NCI-H146 treated with DMSO at 0.1 percent for 48 hours (cell line): ENCODE data around the gene LPIN2.
"Not testable (repeated sequence)": the region's sequence is repeated elsewhere in the genome, so short reads cannot be mapped to it uniquely, and the experiment has no call there.

Experiments used
- DNase-seq: peaks from one replicate; lab custom pipeline; 2025; ENCODE audit not compliant: unreplicated experiment; lab: John Stamatoyannopoulos, UW

Gene LPIN2

DNA sequence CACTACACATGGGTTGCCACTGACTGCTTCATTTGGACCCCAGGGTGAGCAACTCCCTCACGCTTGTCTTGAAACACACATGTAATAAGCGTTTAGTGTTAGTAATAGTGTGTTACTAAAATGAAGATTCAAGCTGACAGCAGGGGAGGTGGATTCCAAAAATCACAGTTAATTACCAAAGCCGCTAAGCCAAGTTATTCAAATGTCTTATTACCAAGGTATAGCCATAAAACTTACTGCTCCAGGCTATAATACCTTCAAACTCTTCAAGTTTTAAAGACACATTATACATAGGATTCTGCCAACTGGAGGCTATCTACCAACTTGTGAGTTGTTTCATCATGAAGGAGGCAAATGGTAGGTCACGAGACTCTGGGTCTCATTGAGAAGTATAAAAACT lies 2.9 kb downstream of the LPIN2 start:
- DNase-seq: no peak

DNA sequence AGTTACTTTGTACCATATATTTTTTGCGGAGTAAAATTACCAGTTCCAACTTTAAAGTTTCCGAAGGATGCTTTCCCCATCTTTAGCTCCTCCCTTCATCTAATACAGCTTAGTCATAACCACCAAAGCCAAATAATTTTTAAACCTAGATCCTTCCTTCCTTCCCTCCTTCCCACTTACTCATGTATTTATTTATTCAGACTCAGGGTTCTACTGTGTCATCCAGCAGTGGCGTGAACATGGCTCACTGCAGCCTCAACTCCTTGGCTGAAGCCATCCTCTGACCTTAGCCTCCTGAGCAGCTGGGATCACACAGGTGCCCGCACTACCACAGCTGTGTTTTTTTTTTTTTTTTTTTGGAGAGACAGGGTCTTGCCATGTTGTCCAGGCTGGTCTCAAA lies 4.4 kb downstream of the LPIN2 start:
- no peak for DNase-seq

GRCh38 chr18:3007491-3007890 lies 5.5 kb downstream of the LPIN2 start:
- DNase-seq: no peak

GRCh38 chr18:3005462-3005861 lies 7.5 kb downstream of the LPIN2 start:
- DNase-seq: no peak

DNA sequence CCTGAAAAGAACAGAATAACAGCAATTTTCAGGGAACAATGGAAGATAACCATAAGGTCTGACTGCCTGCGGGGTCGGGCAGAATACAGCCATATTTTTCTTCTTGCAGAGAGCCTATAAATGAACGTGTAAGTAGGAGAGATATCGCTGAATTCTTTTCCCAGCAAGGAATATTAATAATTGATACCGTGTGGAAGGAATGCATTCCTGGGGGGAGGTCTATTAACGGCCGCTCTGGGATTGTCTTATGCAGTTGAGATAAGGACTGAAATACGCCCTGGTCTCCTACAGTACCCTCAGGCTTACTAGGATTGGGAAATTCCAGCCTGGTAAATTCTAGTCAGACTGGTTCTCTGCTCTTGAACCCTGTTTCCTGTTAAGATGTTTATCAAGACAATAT lies 9.2 kb downstream of the LPIN2 start:
- not testable (repeated sequence) for DNase-seq

- DNase-seq: no peak
Measured at GRCh38 chr18:3002732-3003131, 10.2 kb downstream of the LPIN2 start.

DNA sequence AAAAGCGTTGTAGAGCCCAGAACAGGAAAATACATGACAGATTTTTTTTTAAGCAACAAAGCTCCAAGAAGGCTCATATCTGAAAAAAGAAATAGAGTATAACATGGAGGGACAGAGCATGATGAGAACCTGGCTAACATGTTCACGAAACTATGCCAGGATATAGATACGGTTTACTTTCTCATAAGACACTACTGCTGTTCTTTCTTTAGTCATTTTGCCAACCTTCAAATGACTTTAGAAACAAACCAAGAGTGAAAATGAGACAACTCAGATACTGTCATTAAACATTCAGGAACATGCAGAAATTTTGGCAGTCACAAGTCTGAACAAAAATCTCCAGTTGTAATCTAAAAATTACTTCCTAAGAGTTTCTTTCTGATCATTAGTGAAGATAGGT lies 14.3 kb downstream of the LPIN2 start:
- no peak for DNase-seq

DNA sequence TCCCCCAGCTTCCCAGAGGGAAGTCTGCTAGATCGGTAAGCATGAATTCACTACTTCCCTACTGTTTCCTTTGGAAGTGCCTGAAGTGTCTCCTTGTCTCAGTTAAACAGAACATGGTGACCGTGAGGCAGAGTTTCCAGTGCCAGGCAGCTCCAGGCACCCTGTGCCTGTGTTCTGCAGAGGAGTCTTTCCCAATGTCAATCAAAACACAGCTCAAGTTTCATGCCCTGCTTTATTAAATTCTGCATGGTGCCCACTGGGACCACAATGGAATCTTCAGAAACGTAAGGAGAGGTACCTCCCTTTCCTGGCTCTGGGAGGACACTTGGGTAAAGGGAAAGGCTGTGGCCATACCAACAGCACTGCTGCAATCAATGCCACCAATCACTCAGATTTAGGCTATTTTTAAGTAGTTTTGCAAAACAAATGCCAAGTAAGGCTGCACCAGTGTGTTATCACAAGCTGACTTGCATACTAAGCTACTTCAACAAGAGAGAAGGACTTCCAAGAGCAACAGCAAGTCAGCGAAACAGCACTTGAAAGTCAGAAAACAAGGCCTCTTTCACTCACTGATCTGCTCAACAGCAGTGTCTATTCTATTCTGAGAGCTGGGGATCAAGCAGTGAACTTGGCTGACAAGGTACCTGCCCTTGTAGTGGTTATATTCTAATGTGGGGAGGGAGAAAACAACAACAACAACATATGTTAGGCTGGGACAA lies 14.9 kb downstream of the LPIN2 start:
- no peak for DNase-seq

GRCh38 chr18:2997429-2997828 lies 15.5 kb downstream of the LPIN2 start:
- DNase-seq: no peak

GRCh38 chr18:2994603-2995432 lies 18.1 kb downstream of the LPIN2 start:
- DNase-seq: no peak

- no peak for DNase-seq
Measured at GRCh38 chr18:2994020-2994589, 18.8 kb downstream of the LPIN2 start.

- DNase-seq: no peak
Measured at GRCh38 chr18:2992995-2993877, 19.7 kb downstream of the LPIN2 start.

DNA sequence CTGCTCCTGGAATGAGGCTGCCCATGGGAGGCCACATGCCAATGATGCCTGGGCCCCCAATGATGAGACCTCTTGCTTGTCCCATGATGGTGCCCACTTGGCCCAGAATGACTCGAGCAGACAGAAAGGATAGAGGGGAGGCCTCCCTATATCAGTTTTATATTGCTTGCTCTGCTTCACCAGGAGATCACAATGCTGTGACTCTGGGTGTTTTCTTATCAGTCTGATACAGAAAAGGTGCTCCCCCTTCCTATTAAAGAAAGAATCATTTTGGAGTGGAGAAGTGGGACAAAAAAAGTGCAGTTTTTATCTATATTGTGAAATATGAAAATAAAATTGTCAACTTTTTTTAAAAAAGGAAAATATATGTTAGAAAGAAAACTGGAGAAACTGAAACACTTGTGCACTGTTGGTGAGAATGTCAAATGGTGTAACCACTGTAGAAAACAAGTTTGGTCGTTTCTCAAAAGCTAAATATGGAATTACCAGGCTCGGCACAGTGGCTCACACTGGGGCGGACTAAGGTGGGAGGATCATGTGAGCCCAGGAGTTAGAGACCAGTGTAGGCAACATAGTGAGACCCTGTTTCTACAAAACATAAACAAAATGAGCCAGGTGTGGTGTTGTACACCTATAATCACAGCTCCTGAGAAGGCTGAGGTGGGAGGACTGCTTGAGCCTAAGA lies 21.8 kb downstream of the LPIN2 start:
- no peak for DNase-seq

DNA sequence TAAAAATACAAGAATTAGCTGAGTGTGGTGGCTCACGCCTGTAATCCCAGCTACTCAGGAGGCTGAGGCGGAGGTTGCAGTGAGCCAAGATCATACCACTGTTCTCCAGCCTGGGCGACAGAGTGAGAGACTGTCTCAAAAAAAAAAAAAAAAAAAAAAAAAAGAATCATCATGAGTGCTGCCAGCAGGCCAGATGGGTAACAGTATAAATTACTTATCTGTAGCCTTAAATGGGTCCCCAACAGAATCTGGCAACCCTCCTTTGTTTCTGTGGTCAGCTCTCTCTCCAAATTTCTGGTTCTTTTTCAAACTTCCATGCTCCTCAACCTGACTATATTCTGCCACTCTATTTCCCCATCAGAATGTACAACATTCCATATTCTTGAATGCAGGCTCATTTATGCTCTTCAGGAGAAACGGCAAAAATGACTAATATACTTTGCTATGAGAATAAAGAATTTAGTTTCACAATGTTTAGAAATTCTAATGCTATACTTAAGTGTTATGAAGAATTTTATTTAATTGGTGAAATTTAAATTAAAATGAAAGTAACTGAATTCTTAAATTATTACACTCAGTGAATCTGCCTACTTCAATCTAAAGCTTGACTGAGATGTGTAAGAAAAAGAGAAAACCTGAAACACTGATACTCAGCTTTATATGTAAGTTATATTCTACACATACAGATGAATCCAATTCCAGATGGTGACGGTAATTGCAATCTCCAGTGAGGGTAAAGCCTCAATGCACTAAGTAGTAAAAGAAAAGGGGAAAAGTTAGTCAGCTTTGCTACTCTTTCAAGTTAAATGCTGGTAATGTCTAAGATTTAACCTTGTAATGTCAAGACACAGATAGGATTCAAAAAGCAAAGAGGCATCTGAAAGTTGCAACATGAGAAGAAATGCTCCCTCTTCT lies 24.8 kb downstream of the LPIN2 start:
- DNase-seq: no peak

- DNase-seq: no peak
Measured at GRCh38 chr18:2986150-2986865, 26.6 kb downstream of the LPIN2 start.

- no peak for DNase-seq
Measured at GRCh38 chr18:2985628-2986027, 27.3 kb downstream of the LPIN2 start.

GRCh38 chr18:2984703-2985261 lies 28.2 kb downstream of the LPIN2 start:
- DNase-seq: no peak

GRCh38 chr18:2984091-2984490 lies 28.9 kb downstream of the LPIN2 start:
- no peak for DNase-seq

- DNase-seq: no peak
Measured at GRCh38 chr18:2983296-2983695, 29.6 kb downstream of the LPIN2 start.
